GM21526 (cell line): ENCODE data around the gene KNSTRN.

Experiments used
- ATAC-seq: cut with Tn5 transposase; IDR thresholded peaks from one replicate; pipeline ENCODE4 v1.9.1; 2021; ENCODE audit warnings: moderate library complexity; ENCODE audit not compliant: unreplicated experiment, low FRiP score

KNSTRN gene

DNA sequence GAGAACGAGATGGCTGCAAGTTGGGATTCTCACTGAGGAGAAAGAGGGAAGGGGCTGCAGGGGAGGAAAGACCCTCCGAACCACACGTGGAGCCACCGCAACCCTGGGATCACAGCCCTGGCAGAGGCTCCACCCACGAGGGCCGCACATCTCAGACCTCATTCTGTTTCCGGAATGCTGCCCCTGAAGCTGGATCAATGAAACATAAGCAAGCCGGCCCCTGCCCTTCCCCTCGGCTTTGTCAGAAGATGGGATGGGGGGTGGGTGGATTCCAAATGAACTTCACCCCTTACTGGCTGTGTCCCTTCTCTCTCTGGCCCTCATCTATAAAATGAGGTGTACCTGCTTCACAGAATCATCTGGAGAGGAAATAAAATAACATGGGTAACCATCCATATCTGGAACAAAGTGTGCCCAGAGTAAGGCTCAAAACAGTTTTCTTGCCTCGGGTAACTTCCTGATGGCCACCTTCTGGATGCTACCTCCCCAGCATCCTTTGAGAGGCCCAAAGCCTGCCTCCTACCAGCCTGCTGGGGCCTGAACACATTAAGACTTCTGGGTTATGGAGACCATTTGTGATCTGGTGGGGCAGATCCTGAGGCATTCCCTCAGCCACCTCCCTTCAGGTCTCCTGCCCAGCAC is 37.2 kb upstream of the KNSTRN start:
- ATAC-seq = no peak

- ATAC-seq = no peak
Measured at GRCh38 chr15:40345867-40346578, 36.5 kb upstream of the KNSTRN start.

GRCh38 chr15:40346579-40347558 is 35.7 kb upstream of the KNSTRN start:
- no peak for ATAC-seq

DNA sequence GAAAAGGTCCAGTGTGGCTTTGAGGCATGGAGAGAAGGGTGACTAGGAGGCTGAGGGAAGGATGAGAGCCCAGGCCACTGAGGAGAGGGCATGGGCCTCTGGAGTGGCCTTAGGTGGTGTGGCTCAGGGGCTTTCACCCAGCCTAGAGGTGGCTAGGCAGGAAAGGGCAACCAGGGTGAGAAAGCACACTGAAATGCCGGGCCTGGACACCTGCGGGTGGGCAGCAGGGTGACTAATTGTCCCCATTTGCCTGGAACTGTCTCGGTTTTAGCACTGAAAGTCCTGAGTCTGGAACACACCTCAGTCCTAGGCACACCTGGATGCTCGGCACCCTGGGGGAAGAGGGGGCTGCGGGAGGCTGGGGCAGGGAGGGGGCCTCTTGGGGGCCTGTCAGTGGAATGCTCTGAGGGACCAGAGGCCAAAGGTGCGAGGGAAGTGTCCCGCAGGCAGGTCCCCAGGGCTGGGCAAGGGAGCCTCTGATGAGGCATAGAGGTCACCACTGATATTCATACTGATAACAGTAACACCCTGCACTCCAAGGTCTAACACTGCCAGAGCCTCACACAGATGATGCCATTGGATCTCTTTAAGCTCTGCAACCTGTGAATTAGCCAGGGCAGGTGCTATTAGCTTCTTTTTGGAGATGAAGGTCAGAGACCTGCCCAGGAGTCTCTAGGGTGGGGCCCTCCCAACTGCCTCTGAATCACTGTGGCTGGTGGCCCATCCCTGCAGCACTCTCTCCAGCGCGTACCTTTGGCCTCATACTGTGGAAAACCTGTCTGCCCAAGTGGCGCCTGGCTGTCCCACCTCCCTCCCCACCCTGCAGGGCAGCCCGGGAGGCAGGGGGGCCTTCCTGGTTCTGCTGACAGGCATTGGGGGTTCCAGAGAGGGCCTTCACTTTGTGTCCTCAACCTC is 34.7 kb upstream of the KNSTRN start:
- no peak for ATAC-seq

GRCh38 chr15:40348474-40348870 is 34.0 kb upstream of the KNSTRN start:
- ATAC-seq = no peak

DNA sequence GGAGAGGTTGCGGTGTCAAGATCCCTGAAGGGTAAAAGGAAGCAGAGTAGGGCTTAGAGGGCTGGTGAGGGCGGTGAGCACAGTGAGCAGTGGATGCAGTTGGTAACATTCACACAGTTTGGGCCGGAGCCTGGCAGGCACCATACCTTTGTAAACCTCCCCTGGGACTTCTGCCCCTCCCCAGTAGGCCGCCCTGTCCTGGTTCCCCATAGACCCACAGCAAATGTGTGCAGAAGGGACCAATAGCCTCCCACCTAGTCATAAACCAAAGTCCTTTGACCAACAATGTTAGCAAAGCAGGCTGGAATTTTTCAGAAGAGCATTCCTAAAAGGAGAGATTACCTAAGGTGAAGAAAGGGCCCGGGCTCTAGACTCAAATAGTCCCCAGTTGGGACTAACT is 33.4 kb upstream of the KNSTRN start:
- ATAC-seq = no peak

DNA sequence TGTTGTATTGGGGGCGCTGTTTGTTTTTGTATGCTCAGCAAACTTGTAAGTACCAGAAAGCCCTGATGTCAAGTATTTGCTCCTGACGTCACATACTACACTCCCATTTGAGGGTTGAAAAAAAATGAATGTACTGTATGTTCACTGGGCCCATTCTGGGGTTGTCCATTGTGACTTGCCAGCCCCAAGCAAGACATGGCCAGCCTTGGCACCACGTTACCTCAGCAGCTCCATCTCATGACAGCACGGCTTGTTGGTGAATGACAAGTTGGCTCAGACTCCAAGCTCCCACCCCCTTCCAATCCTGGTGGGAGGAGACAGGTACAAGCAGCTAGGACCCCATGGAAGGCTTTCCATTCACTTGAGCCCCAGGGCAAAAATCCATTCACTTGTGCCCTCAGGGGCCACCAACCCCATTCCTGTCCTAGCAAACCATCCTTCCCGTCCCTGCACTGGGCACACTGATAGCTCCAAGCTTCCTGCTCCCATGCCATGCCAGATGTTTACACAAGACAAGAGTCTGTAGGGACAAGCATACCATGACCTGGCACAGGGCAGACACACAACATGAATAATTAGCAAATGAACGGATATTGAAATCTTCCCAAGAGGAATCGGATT is 30.1 kb upstream of the KNSTRN start:
- ATAC-seq = no peak

DNA sequence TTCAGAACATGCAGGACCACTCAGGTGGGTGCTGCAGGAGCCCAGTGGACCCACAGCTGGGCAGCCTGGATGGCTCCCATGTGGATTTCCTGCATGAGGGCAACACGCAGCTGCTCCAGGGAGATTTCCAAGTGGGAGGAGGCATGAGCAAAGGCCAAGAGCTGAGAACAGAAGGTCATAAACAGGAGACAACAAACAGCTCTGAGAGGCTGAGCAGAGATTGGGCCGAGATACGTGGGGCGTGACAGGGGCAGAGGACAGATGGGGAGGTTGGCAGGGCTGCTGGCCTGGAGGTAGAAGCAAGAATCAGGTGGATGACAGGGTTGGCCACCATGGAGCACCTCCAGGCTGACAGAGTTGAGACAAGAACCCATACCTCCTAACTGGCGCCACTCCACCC is 28.8 kb upstream of the KNSTRN start:
- ATAC-seq = no peak

GRCh38 chr15:40354408-40355171 is 27.9 kb upstream of the KNSTRN start:
- ATAC-seq = no peak

GRCh38 chr15:40355976-40356585 is 26.4 kb upstream of the KNSTRN start:
- no peak for ATAC-seq

GRCh38 chr15:40357246-40357645 is 25.3 kb upstream of the KNSTRN start:
- no peak for ATAC-seq

DNA sequence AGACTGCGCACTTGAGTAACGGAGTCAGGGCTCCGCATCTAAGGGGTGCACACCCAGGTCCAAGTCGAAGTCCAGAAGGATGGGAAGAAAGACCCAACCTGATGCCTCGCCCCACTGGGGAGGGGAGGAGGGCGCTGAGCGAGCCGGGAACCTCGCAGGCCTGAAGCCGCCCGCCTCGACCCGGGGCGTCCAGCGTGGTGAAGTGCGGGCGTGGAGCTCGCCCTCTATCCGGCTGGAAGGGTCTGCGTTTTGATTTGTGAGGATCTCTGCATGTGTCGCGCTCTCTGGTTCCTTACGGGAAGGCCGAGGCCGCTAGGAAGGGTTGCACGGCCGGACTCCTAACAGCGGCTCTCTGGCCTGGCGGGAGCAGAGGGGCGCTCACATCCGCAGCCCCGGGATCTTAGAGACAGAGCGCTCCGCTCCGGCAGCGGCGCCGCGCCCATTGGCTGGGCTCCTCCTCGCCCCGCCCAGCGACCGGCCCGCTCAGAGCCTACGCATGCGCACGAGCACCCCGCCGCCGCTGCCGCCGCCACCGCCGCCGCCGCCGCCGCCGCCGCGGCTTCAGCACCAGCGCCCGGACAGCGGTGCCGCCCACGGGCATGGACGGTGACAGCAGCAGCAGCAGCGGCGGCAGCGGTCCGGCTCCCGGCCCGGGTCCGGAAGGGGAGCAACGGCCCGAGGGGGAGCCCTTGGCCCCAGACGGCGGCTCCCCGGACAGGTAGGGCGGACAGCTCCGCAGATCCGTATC is 24.6 kb upstream of the KNSTRN start, which contains the start of gene DISP2:
TSS of gene DISP2 (plus strand) at position 497 of the 748 bp plus-strand sequence. CDS start at position 600, 103 bp downstream.
- ATAC-seq = peak; percentile 66

GRCh38 chr15:40358471-40359353 is 23.8 kb upstream of the KNSTRN start:
- no peak for ATAC-seq

- ATAC-seq = no peak
Measured at GRCh38 chr15:40360015-40360414, 22.5 kb upstream of the KNSTRN start.

DNA sequence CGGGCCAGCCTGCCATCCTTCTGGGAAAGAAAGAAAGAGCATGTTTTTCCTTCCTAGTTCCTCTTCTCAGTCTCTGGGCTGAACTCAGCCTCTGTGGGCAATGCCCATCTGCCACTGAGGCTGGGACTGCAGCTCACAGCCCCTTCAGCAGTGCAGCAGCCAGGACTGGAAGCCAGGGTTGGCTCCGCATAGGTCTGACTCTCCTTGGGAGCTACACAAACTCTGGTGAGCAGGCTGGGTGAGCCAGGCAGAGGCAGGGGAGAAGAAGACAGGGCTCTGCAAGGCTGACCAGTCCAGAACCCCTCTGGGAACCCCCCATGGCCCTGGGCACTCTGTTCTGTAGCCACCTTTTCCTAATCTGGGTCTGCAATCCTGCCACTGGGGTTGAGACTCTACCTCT is 20.9 kb upstream of the KNSTRN start:
- no peak for ATAC-seq

DNA sequence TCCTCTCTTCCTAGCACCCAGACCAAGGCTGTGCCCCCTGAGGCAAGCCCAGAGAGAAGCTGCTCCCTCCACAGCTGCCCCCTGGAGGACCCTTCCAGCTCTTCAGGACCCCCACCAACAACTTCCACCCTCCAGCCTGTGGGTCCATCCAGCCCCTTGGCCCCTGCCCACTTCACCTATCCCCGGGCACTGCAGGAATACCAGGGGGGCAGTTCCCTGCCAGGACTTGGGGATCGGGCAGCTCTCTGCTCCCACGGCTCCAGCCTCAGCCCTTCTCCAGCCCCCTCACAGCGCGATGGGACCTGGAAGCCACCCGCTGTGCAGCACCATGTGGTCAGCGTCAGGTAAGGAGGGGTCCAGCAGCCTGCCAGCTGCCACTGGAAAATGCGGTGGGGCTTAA is 18.9 kb upstream of the KNSTRN start:
- ATAC-seq = no peak

DNA sequence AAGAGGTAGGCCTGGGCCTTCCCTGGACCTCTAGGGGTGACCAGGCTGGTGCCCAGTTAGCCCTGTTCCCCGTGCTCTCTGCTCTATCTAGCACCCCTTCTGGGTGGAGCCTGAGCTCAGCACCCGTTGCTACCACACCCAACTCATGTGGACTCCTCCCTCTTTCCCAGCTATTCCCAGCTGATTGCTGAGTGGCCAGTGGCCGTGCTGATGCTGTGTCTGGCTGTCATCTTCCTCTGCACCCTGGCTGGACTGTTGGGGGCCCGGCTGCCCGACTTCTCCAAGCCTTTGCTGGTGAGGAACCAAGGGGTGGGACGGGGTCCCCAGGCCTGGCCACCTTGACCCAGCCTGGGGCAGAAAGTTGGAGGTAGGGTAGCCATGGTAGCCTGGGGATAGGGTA is 18.3 kb upstream of the KNSTRN start:
- no peak for ATAC-seq
